Activated T-cell treated with anti-CD3 and anti-CD28 coated beads, Interleukin-2, amount 50 U/mL, for 24 hours (primary cell): ENCODE data around the gene CCNK.

ENCODE experiments used
- DNase-seq: peaks from one replicate; pipeline ENCODE4 v3.0.0-alpha.2; 2020
- H3K27ac Mint-ChIP-seq: 2 replicates; pipeline ENCODE4 v1.8.0; 2020; ENCODE audit warnings: mild to moderate bottlenecking, mixed read lengths
- H3K27me3 Mint-ChIP-seq: 2 replicates; pipeline ENCODE4 v1.8.0; 2020; ENCODE audit warnings: mixed read lengths
- H3K36me3 Mint-ChIP-seq: 2 replicates; pipeline ENCODE4 v1.8.0; 2020; ENCODE audit warnings: low read depth, mixed read lengths
- H3K4me1 Mint-ChIP-seq: 2 replicates; pipeline ENCODE4 v1.8.0; 2020; ENCODE audit warnings: low read depth, mixed read lengths
- H3K4me3 Mint-ChIP-seq: 2 replicates; pipeline ENCODE4 v1.8.0; 2020; ENCODE audit warnings: mild to moderate bottlenecking, moderate library complexity, mixed read lengths
- H3K9me3 Mint-ChIP-seq: 2 replicates; pipeline ENCODE4 v1.8.0; 2020; ENCODE audit warnings: mixed read lengths

Gene CCNK

GRCh38 chr14:99516871-99517642, 35.8 kb downstream of the CCNK start:
- Mint-ChIP-seq H3K27me3 (no peaks in the 10 kb centered on the region), H3K9me3 (no peaks in the 10 kb centered on the region), H3K4me3 (no peak overlapping the region), H3K36me3 (peaks cover 16% of the 10 kb centered on the region), H3K27ac (no peak overlapping the region), H3K4me1 (no peaks in the 10 kb centered on the region)
- no peak for DNase-seq

DNA sequence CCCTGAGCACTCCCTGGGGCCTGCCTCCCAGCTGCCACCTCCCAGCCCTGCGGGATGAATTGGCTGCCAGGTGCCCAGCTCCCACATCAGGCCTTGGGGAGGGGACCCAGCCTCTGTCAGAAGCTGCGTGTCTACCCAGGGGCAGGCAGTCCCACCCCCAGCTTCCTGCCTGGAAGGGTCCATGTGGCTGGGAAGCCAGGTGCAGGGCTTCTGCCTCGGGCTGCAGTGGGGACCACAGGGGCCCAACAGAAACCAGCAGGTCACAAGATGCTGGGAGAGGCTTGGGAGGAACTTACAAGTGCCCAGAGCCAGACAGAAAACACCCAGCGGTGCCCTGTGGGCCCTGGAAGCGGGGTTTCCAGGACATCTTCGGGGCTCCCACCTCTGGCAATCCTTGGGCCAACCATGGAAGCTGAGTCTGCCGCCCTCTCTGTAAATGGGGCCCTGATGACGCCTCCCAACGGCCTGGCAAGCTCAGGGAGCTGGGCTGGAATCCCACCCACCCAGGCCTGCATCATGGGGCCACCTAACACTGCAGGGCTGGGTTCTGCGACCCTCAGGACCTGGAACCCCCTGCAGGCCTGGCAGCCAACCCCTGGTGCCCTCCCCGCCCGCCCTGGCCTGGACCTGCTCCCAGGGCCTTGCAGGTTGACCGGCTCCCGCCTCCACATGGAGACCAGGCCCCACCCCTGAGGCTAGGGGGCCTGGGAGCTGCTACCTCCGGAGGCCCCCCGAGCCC, 36.6 kb downstream of the CCNK start:
- Mint-ChIP-seq H3K4me3 (no peak overlapping the region), H3K9me3 (no peaks in the 10 kb centered on the region), H3K27me3 (no peaks in the 10 kb centered on the region), H3K4me1 (no peaks in the 10 kb centered on the region), H3K27ac (no peak overlapping the region), H3K36me3 (peaks cover 10% of the 10 kb centered on the region)
- no peak for DNase-seq

DNA sequence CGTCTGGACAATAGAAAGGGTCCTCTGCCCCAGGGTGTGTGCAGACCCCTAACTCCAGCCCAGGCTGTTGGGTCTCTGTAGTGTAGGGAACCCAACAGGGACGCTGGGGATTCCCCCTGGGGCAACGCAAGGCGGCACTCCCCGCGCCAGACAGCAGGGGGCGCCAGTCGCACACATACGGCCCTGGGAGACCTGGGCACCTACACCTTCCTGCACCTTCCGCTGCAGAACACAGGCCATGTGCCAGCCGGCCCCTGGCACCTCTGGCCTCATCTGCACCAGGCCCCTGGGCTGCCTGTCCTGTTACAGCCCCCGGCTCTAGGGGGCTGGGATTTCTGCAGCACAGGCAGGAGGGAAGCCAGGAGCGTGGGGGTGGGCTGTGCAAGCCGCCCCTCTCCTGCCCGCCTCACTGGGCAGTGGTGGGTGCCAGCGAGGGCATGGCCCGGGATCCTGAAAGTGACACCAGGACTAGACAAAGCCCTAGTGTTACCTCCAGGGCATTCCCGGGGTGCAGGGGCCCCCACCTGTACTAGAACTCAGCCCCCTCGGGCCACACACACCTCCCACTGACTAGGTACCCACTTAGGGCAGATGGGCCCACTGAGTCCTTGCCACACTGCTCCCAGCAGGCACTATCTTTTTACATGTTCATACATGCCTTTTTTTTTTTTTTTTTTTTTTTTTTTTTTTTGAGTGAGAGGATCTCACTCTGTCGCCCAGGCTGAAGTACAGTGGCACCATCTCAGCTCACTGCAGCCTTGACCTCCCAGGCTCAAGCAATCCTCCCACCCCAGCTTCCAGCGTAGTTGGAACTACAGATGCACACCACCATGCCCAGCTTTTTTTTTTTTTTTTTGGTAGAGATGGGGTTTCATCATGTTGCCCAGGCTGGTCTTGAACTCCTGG, 37.5 kb downstream of the CCNK start:
- Mint-ChIP-seq H3K9me3 (no peaks in the 10 kb centered on the region), H3K27me3 (no peaks in the 10 kb centered on the region), H3K36me3 (peaks cover 5% of the 10 kb centered on the region), H3K4me1 (no peaks in the 10 kb centered on the region), H3K27ac (no peak overlapping the region), H3K4me3 (no peak overlapping the region)
- peak; percentile 93 for DNase-seq

GRCh38 chr14:99519347-99519881, 38.2 kb downstream of the CCNK start:
- no peak overlapping the region for H3K27ac Mint-ChIP-seq
- no peaks in the 10 kb centered on the region for H3K27me3 Mint-ChIP-seq
- H3K4me1 Mint-ChIP-seq, result no peaks in the 10 kb centered on the region
- DNase-seq, result no peak
- H3K9me3 Mint-ChIP-seq, result no peaks in the 10 kb centered on the region
- H3K36me3 Mint-ChIP-seq, result no peaks in the 10 kb centered on the region
- H3K4me3 Mint-ChIP-seq, result no peak overlapping the region

DNA sequence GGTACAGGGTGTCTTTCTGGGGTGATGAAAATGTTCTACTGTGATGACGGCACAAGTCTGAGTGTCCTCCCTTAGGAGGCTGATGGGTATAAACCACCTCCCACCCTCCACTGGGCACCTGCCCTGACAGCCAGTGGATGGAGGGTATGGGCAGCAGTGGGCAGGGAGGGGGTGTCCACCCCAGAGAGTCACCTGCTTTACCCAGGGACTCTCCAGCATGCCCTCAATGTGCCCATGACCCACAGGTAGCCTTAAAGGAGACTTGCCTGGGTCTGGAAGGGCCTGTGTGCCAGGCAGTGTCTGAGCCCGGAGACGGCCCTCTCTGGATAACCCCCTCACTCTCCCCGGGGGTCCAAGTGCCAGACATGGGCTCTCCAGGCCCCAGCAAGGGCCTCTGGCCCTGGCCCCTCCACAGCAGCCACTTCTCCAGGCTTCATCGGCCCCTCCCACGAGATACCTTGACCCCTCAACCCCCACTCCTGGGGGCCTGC, 38.8 kb downstream of the CCNK start:
- Mint-ChIP-seq H3K9me3 (no peaks in the 10 kb centered on the region), H3K27ac (no peak overlapping the region), H3K36me3 (no peaks in the 10 kb centered on the region), H3K4me3 (no peak overlapping the region), H3K4me1 (peaks cover 3% of the 10 kb centered on the region), H3K27me3 (no peaks in the 10 kb centered on the region)
- DNase-seq, result no peak

DNA sequence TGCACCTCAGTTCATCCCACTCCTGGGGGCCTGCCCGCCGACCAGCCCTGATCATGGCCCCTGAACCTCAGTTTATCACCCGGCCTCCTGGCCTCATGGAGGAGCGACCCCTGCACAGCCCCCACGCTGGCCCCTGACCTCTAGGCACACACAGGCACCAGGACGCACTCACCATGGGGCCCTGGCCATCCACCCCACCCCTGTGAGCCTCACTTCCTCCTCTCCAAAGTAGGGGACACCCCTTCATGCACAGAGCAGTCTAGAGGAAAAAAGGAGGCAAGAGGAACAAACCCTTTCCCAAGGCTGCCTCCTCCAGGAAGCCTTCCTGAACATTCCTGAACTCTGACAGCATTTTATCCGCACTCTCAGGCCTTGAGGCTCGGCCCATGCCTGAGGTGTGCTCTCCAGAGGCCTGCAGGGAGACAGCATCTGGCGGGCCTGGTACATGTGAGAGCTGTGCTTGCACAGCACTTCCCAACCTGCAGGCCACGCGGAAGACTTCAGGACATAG, 39.4 kb downstream of the CCNK start:
- peak overlapping the region; percentile 55 for H3K27ac Mint-ChIP-seq
- no peaks in the 10 kb centered on the region for H3K9me3 Mint-ChIP-seq
- H3K36me3 Mint-ChIP-seq, result no peaks in the 10 kb centered on the region
- H3K4me1 Mint-ChIP-seq, result peaks cover 8% of the 10 kb centered on the region
- no peak for DNase-seq
- no peaks in the 10 kb centered on the region for H3K27me3 Mint-ChIP-seq
- no peak overlapping the region for H3K4me3 Mint-ChIP-seq

DNA sequence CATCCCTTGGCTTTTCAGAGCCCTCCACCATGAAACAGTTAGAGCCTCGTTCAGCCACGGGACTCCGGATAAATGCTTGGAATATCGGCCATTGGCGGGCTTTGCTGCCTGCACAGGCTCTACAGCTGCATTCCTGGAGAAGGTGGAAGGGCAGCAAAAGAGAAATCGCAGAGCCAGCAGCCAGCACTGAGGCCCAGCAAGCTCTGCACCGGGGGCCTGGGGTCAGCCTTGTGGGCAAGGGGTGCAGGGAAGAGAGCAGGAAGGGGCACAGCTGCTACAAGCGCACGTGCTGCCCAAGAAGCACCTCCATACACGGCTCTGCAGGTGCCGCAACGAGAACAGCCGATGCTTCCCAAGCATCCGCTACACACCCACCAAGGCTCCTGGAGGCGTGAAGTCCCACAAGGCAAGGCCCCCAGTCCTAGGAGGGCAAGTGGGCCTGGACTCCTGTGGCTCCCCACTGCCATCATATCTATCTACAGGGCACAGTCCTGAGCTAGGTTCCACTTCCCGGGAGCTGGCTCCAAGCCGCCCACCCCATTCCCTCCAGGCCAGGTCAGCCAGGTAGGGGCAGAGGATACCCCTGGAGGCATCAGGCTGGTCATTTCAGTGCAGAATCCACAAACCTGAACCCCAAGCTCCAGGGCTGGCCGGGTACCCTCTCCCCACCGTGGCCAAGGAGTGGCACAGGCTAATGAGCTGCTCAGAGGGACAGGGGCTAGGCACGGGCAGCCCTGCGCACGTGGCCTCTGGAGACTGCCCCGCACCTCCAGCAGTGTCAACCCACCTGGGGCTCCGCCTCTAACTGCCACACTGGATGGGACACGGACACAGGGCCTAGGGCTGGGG, 40.2 kb downstream of the CCNK start:
- Mint-ChIP-seq H3K36me3 (no peaks in the 10 kb centered on the region), H3K4me1 (peaks cover 8% of the 10 kb centered on the region), H3K9me3 (no peaks in the 10 kb centered on the region), H3K4me3 (no peak overlapping the region), H3K27ac (peak overlapping the region; percentile 55), H3K27me3 (no peaks in the 10 kb centered on the region)
- no peak for DNase-seq

- DNase-seq, result no peak
- no peaks in the 10 kb centered on the region for H3K9me3 Mint-ChIP-seq
- H3K36me3 Mint-ChIP-seq, result no peaks in the 10 kb centered on the region
- no peaks in the 10 kb centered on the region for H3K27me3 Mint-ChIP-seq
- H3K4me3 Mint-ChIP-seq, result no peak overlapping the region
- H3K4me1 Mint-ChIP-seq, result peaks cover 8% of the 10 kb centered on the region
- no peak overlapping the region for H3K27ac Mint-ChIP-seq
These were observed 40.8 kb downstream of the CCNK start for GRCh38 chr14:99522025-99522401.

DNA sequence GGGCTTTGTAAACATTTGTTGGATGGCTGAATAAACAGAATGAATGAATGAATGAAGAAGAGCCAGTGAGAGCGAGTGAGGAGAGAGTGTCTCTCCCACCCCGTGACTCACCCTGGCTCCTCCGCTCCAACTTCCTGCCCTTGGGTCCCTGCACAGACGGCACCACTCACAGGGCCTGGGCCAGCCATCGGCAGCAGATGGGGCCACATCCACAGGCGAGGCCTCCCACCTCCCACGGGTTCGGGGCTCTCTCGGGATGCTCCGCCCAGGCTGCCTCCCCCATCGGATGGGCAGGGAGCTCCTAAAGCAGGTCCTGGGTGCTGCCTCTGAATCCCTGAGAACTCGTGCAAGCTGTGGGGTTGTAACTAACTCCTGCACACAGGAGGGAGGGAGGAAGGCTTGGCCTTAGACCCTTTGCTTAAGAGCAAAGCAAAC, 41.3 kb downstream of the CCNK start:
- no peaks in the 10 kb centered on the region for H3K9me3 Mint-ChIP-seq
- peaks cover 8% of the 10 kb centered on the region for H3K4me1 Mint-ChIP-seq
- H3K4me3 Mint-ChIP-seq, result no peak overlapping the region
- no peaks in the 10 kb centered on the region for H3K36me3 Mint-ChIP-seq
- DNase-seq, result no peak
- H3K27ac Mint-ChIP-seq, result no peak overlapping the region
- no peaks in the 10 kb centered on the region for H3K27me3 Mint-ChIP-seq

- H3K9me3 Mint-ChIP-seq, result no peaks in the 10 kb centered on the region
- H3K4me3 Mint-ChIP-seq, result no peak overlapping the region
- H3K36me3 Mint-ChIP-seq, result no peaks in the 10 kb centered on the region
- no peak overlapping the region for H3K27ac Mint-ChIP-seq
- DNase-seq, result no peak
- no peaks in the 10 kb centered on the region for H3K27me3 Mint-ChIP-seq
- peaks cover 8% of the 10 kb centered on the region for H3K4me1 Mint-ChIP-seq
These were observed 41.9 kb downstream of the CCNK start for GRCh38 chr14:99522934-99523703.

- H3K36me3 Mint-ChIP-seq, result no peaks in the 10 kb centered on the region
- H3K27me3 Mint-ChIP-seq, result no peaks in the 10 kb centered on the region
- no peak for DNase-seq
- no peak overlapping the region for H3K4me3 Mint-ChIP-seq
- no peaks in the 10 kb centered on the region for H3K9me3 Mint-ChIP-seq
- peaks cover 8% of the 10 kb centered on the region for H3K4me1 Mint-ChIP-seq
- H3K27ac Mint-ChIP-seq, result no peak overlapping the region
These were observed 42.5 kb downstream of the CCNK start for GRCh38 chr14:99523704-99524055.

- H3K27ac Mint-ChIP-seq, result no peak overlapping the region
- no peaks in the 10 kb centered on the region for H3K27me3 Mint-ChIP-seq
- no peak overlapping the region for H3K4me3 Mint-ChIP-seq
- H3K4me1 Mint-ChIP-seq, result peaks cover 8% of the 10 kb centered on the region
- DNase-seq, result no peak
- H3K9me3 Mint-ChIP-seq, result no peaks in the 10 kb centered on the region
- H3K36me3 Mint-ChIP-seq, result no peaks in the 10 kb centered on the region
These were observed 43.0 kb downstream of the CCNK start for GRCh38 chr14:99524091-99524661.
